Measurements from ENCODE around the gene CACNA2D2. TPM values are rescaled to one million over a fixed set of nuclear protein-coding genes. Genes with fewer than 3 reads are reported as not detected.

The CACNA2D2 gene
- total and polyA plus RNA-seq, 2 of the 13 experiments (the other 11 are each of a cell fraction or from before 2014, with no cell fraction given) = not detected

- peak; percentile 83 for TF ChIP-seq KMT2B (CRISPR knock-in tag; IDR thresholded peaks at IDR 0.05)
- peak; percentile 92 for TF ChIP-seq PHF20 (CRISPR knock-in tag; IDR thresholded peaks at IDR 0.05)
- TF ChIP-seq MTF2 (CRISPR knock-in tag; IDR thresholded peaks at IDR 0.05; ENCODE audit: borderline replicate concordance) = no peak
- TF ChIP-seq RELA (CRISPR knock-in tag; IDR thresholded peaks at IDR 0.05) = no peak
- no peak for TF ChIP-seq ZNF432 (CRISPR knock-in tag; IDR thresholded peaks at IDR 0.05; ENCODE audit: borderline replicate concordance)
- TF ChIP-seq GTF3A (CRISPR knock-in tag; conservative IDR thresholded peaks at IDR 0.05) = 0 out of 2 replicates have a peak, but pooled peaks have one; percentile 4
- TF ChIP-seq ZNF619 (CRISPR knock-in tag; IDR thresholded peaks at IDR 0.05) = peak; percentile 47; the same call in 1 of the 2 replicates
- TF ChIP-seq GATA4 (IDR thresholded peaks at IDR 0.05; ENCODE audit: borderline replicate concordance, low read depth) = peak; percentile 59; the same call in 1 of the 2 replicates
- no peak for TF ChIP-seq ZNF576 (CRISPR knock-in tag; IDR thresholded peaks at IDR 0.05)
- TF ChIP-seq HDAC6 (IDR thresholded peaks at IDR 0.05; ENCODE audit: low read depth, low read length) = no peak
- peak; percentile 96 for TF ChIP-seq NFYC (CRISPR knock-in tag; IDR thresholded peaks at IDR 0.05)
- TF ChIP-seq, protein P1, sequence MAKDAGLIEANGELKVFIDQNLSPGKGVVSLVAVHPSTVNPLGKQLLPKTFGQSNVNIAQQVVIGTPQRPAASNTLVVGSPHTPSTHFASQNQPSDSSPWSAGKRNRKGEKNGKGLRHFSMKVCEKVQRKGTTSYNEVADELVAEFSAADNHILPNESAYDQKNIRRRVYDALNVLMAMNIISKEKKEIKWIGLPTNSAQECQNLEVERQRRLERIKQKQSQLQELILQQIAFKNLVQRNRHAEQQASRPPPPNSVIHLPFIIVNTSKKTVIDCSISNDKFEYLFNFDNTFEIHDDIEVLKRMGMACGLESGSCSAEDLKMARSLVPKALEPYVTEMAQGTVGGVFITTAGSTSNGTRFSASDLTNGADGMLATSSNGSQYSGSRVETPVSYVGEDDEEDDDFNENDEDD (CRISPR knock-in tag; IDR thresholded peaks at IDR 0.05; ENCODE audit: borderline replicate concordance) = peak; percentile 69; the same call in 1 of the 2 replicates
- TF ChIP-seq SOX13 (IDR thresholded peaks at IDR 0.05) = no peak
- TF ChIP-seq SOX13 (CRISPR knock-in tag; conservative IDR thresholded peaks at IDR 0.05 in 1 of 2, IDR thresholded peaks at IDR 0.05 in 1 of 2) = 0 out of 4 replicates have a peak, but pooled peaks of 1 of the 2 experiments have one; percentile 18
- no peak for TF ChIP-seq JARID2 (CRISPR knock-in tag; IDR thresholded peaks at IDR 0.05; ENCODE audit: insufficient replicate concordance)
- TF ChIP-seq ZNF256 (CRISPR knock-in tag; conservative IDR thresholded peaks at IDR 0.05) = no peak
- TF ChIP-seq ZEB1 (IDR thresholded peaks at IDR 0.05; ENCODE audit: insufficient replicate concordance, low read depth) = no peak
- peak; percentile 85 for TF ChIP-seq RFXAP (CRISPR knock-in tag; IDR thresholded peaks at IDR 0.05; ENCODE audit: borderline replicate concordance)
- TF ChIP-seq EED (CRISPR knock-in tag; IDR thresholded peaks at IDR 0.05) = peak; percentile 84; the same call in 1 of the 2 replicates
- TF ChIP-seq TFDP2 (CRISPR knock-in tag; IDR thresholded peaks at IDR 0.05) = peak; percentile 65
- TF ChIP-seq ATAD3A (CRISPR knock-in tag; IDR thresholded peaks at IDR 0.05) = no peak
- peak; percentile 23 for TF ChIP-seq HNRNPK (IDR thresholded peaks at IDR 0.05; ENCODE audit: low read depth, low read length, poor library complexity, severe bottlenecking)
Observed at GRCh38 chr3:50327943-50328691, 175.3 kb downstream of the CACNA2D2 start, which contains the start of gene TUSC2 (continued).

Data from HepG2 (cell line).